WTC11 (cell line): ENCODE measurements around the gene LENG9. TPM values are rescaled to one million over a fixed set of nuclear protein-coding genes. Genes with fewer than 3 reads are reported as not detected.

Experiments used
- ARID4B ChIP-seq: sonication (generic); formaldehyde crosslinking; IDR thresholded peaks from 2 replicates; pipeline ENCODE4 v1.8.0; 2023; ENCODE audit warnings: missing genetic modification reagents, mild to moderate bottlenecking, borderline replicate concordance
- ATF3 ChIP-seq: sonication (generic); formaldehyde crosslinking; conservative IDR thresholded peaks from 2 replicates; pipeline ENCODE4 v1.8.1; 2022; ENCODE audit warnings: mild to moderate bottlenecking, missing genetic modification reagents
- ATF6 ChIP-seq: sonication (generic); formaldehyde crosslinking; IDR thresholded peaks from 2 replicates; pipeline ENCODE4 v1.8.1; 2023; ENCODE audit warnings: mild to moderate bottlenecking, missing genetic modification reagents
- CBFB ChIP-seq: sonication (generic); formaldehyde crosslinking; IDR thresholded peaks from 2 replicates; pipeline ENCODE4 v1.8.1; 2022; ENCODE audit warnings: mild to moderate bottlenecking, low read depth, missing genetic modification reagents
- E2F1 ChIP-seq: sonication (generic); formaldehyde crosslinking; IDR thresholded peaks from 2 replicates; pipeline ENCODE4 v1.8.0; 2022; ENCODE audit warnings: mild to moderate bottlenecking, missing genetic modification reagents
- ERG ChIP-seq: fragments of 250-450 bp; sonication (Bioruptor Pico); IDR thresholded peaks from 2 replicates; pipeline ENCODE4 v1.8.0; 2021; ENCODE audit warnings: mild to moderate bottlenecking
- ESRRA ChIP-seq: sonication (generic); formaldehyde crosslinking; IDR thresholded peaks from 2 replicates; pipeline ENCODE4 v1.8.1; 2022; ENCODE audit warnings: mild to moderate bottlenecking, missing genetic modification reagents, borderline replicate concordance
- GTF2I ChIP-seq: fragments of 250-450 bp; sonication (Bioruptor Pico); conservative IDR thresholded peaks from 2 replicates; pipeline ENCODE4 v1.4.0; 2021; ENCODE audit warnings: mild to moderate bottlenecking
- IRF1 ChIP-seq: sonication (generic); formaldehyde crosslinking; IDR thresholded peaks from 2 replicates; pipeline ENCODE4 v1.8.0; 2023; ENCODE audit warnings: missing genetic modification reagents
- JUN ChIP-seq: sonication (generic); formaldehyde crosslinking; IDR thresholded peaks from 2 replicates; pipeline ENCODE4 v1.8.0; 2023; ENCODE audit warnings: mild to moderate bottlenecking, missing genetic modification reagents
- MYBL2 ChIP-seq: sonication (generic); formaldehyde crosslinking; IDR thresholded peaks from 2 replicates; pipeline ENCODE4 v1.8.1; 2023; ENCODE audit warnings: mild to moderate bottlenecking, moderate library complexity, missing genetic modification reagents
- RORB ChIP-seq: fragments of 250-450 bp; sonication (Bioruptor Pico); IDR thresholded peaks from 2 replicates; pipeline ENCODE4 v1.9.0; 2021; ENCODE audit warnings: mild to moderate bottlenecking
- TEAD1 ChIP-seq: sonication (generic); formaldehyde crosslinking; IDR thresholded peaks from 2 replicates; pipeline ENCODE4 v1.8.0; 2022; ENCODE audit warnings: mild to moderate bottlenecking, missing genetic modification reagents
- USF1 ChIP-seq: sonication (generic); formaldehyde crosslinking; IDR thresholded peaks from 2 replicates; pipeline ENCODE4 v1.8.0; 2022; ENCODE audit warnings: mild to moderate bottlenecking, missing genetic modification reagents
- USF2 ChIP-seq: sonication (generic); formaldehyde crosslinking; IDR thresholded peaks from 2 replicates; pipeline ENCODE4 v1.8.1; 2023; ENCODE audit warnings: mild to moderate bottlenecking, missing genetic modification reagents, moderate library complexity
- ZNF425 ChIP-seq: fragments of 250-450 bp; sonication (Bioruptor Pico); conservative IDR thresholded peaks from 2 replicates; pipeline ENCODE4 v1.9.0; 2021; ENCODE audit warnings: mild to moderate bottlenecking
- ZNF532 ChIP-seq: fragments of 250-450 bp; sonication (Bioruptor Pico); IDR thresholded peaks from 2 replicates; pipeline ENCODE4 v1.9.0; 2021; ENCODE audit warnings: mild to moderate bottlenecking, borderline replicate concordance
- total RNA-seq: library from RNA; stranded (reverse); gene quantifications from 3 replicates; pipeline ENCODE4 v1.2.3, GENCODE V29; 2021

LENG9 gene
- total RNA-seq, 1 experiment from 2014 or later = 6.1 TPM

- no peak for TF ChIP-seq ZNF532 (CRISPR knock-in tag)
- TF ChIP-seq TEAD1 (CRISPR knock-in tag) = peak; percentile 23; the same call in 1 of the 2 replicates
- no peak for TF ChIP-seq JUN
- TF ChIP-seq ZNF425 (CRISPR knock-in tag) = no peak
- TF ChIP-seq ESRRA = no peak
- TF ChIP-seq ARID4B = no peak
- TF ChIP-seq E2F1 (CRISPR knock-in tag) = no peak
- TF ChIP-seq MYBL2 (CRISPR knock-in tag) = no peak
- TF ChIP-seq GTF2I = no peak
- TF ChIP-seq ATF6 = no peak
- no peak for TF ChIP-seq USF1 (CRISPR knock-in tag)
- TF ChIP-seq IRF1 (CRISPR knock-in tag) = no peak
- TF ChIP-seq USF2 = no peak; the same call in 1 of the 2 replicates
- no peak for TF ChIP-seq CBFB (CRISPR knock-in tag)
- TF ChIP-seq RORB (CRISPR knock-in tag) = no peak
- TF ChIP-seq ERG = no peak
- TF ChIP-seq ATF3 (CRISPR knock-in tag) = no peak
These were observed 43.0 kb downstream of the LENG9 start (continued) for GRCh38 chr19:54420383-54421168.
